Activated T-helper 2 cell treated with anti-CD3 and anti-CD28 coated beads, Interferon-gamma antibody, Interleukin-2, Interleukin-4, amounts not matched to agents 10 μg/mL and 5 μg/mL and 100 μg/mL, durations not matched to agents 14 hours and 24 hours and 36 hours (primary cell): Measurements from ENCODE around the gene LRRC72. TPM values are rescaled to one million over a fixed set of nuclear protein-coding genes. Genes with fewer than 3 reads are reported as not detected.
"Not testable (repeated sequence)": the region's sequence is repeated elsewhere in the genome, so short reads cannot be mapped to it uniquely, and the experiment has no call there.

Experiments
- DNase-seq: peaks from one replicate; pipeline ENCODE4 v3.0.0; 2021; ENCODE audit warnings: low spot score
- H3K27ac Mint-ChIP-seq: one replicate; pipeline ENCODE4 v1.8.0; 2021; ENCODE audit warnings: mixed read lengths
- H3K27me3 Mint-ChIP-seq: one replicate; pipeline ENCODE4 v1.8.0; 2021; ENCODE audit warnings: low read depth, mixed read lengths
- H3K36me3 Mint-ChIP-seq: one replicate; pipeline ENCODE4 v1.8.0; 2021; ENCODE audit warnings: low read depth, mixed read lengths
- H3K4me1 Mint-ChIP-seq: one replicate; pipeline ENCODE4 v1.8.0; 2021; ENCODE audit warnings: low read depth, mixed read lengths
- H3K4me3 Mint-ChIP-seq: one replicate; pipeline ENCODE4 v1.8.0; 2021; ENCODE audit warnings: low read depth, mild to moderate bottlenecking, moderate library complexity, mixed read lengths
- H3K9me3 Mint-ChIP-seq: one replicate; pipeline ENCODE4 v1.8.0; 2021; ENCODE audit warnings: mixed read lengths
- intact Hi-C: fragments of 100-400 bp; cut with micrococcal nuclease; formaldehyde crosslinking; loops from one replicate; pipeline ENCODE4 v1.15.1; 2023
- total RNA-seq: library from RNA; stranded (reverse); gene quantifications from 2 replicates; pipeline ENCODE4 v1.2.3, GENCODE V29; 2022

Gene LRRC72
- total RNA-seq, 1 donor from 2014 or later = not detected

DNA sequence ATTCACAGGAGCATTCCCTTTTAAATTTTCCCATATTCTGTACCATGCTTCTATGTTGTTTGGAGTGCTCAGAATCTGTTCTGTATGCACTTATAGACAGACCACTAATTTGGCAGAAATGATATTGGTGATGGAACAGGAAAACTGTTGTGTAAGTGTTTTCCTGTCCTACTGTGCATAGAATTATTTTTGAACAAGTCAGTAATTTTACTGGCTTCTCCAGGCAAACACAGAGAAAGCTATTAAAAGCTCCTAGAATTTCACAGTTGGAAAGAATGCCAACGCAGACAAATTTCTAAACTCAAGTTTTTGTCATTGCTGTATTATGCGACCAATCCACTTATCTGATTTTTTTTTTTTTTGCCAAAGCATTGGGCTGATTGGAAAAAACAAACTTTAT lies 63.3 kb downstream of the LRRC72 start:
- no peaks in the 10 kb centered on the region for H3K27me3 Mint-ChIP-seq
- H3K9me3 Mint-ChIP-seq = no peaks in the 10 kb centered on the region

DNA sequence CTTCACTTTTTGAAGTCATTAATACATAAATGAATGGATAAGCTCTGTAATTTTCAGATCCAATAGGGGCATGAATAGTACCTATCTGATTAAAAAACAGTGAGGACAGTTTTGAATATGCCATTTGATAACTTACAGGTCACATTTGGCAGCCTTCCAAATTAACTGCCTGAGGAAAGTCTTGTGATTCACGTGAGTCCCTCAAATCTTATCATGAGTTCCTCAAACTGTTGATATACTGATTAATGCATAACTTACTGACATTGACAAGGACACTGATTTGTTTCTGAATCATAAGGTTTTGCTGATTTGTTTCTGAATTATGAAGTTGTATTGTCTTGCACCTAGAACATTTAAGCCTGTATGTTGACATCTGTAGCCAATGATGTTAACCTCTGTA lies 63.8 kb downstream of the LRRC72 start:
- H3K36me3 Mint-ChIP-seq = no peaks in the 10 kb centered on the region
- intact Hi-C loops = no loop called here
- H3K9me3 Mint-ChIP-seq = no peaks in the 10 kb centered on the region
- DNase-seq = no peak
- no peaks in the 10 kb centered on the region for H3K4me1 Mint-ChIP-seq
- H3K27ac Mint-ChIP-seq = no peak overlapping the region
- no peaks in the 10 kb centered on the region for H3K27me3 Mint-ChIP-seq
- no peak overlapping the region for H3K4me3 Mint-ChIP-seq

More for the DNA sequence above, 63.3 kb downstream of the LRRC72 start:
- Mint-ChIP-seq H3K27ac (no peak overlapping the region), H3K36me3 (no peaks in the 10 kb centered on the region), H3K4me1 (no peaks in the 10 kb centered on the region), H3K4me3 (no peak overlapping the region)
- DNase-seq = no peak
- intact Hi-C loops = no loop called here

DNA sequence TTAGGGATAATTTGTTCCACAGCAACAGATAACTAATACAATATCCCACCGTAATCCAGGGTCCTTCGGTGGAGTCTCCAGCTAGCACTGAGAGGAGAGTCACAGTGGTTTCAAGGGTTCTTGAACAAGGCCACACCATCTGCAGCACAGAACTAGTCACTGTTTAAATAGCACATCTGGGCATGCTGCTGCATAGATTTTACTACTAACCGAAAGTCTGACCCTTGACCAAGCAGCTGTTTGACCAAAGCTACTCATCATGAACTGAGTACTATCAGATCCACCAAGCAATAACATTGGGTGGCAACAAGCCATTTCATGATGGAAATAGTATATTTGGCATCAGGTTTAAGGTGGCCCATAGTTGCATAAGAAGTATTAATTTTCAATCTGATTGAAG lies 65.8 kb downstream of the LRRC72 start:
- Mint-ChIP-seq H3K36me3 (no peaks in the 10 kb centered on the region), H3K27me3 (no peaks in the 10 kb centered on the region), H3K4me1 (no peaks in the 10 kb centered on the region), H3K27ac (no peak overlapping the region), H3K4me3 (no peak overlapping the region), H3K9me3 (no peaks in the 10 kb centered on the region)
- DNase-seq = no peak
- intact Hi-C loops = no loop called here

DNA sequence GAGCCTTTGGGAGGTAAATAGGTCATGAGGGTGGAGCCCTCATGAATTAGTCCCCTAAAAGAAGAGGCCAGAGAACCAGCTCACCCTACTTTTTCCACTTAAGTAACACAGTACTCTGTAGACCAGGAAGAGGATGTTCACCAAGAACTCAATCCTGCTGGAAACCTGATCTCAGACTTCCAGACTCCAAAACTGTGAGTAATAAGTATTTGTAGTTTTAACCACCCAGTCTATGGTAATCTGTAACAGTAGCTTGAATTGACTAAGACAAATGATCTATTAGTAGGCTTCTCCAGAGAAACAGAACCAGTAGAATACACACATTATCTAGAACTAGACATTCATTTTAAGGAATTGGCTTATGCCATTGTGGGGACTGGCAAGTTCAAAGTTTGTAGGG lies 67.4 kb downstream of the LRRC72 start:
- no peaks in the 10 kb centered on the region for H3K27me3 Mint-ChIP-seq
- H3K4me3 Mint-ChIP-seq = no peak overlapping the region
- no peak overlapping the region for H3K27ac Mint-ChIP-seq
- no peaks in the 10 kb centered on the region for H3K9me3 Mint-ChIP-seq
- intact Hi-C loops = no loop called here
- DNase-seq = no peak
- H3K4me1 Mint-ChIP-seq = no peaks in the 10 kb centered on the region
- no peaks in the 10 kb centered on the region for H3K36me3 Mint-ChIP-seq

DNA sequence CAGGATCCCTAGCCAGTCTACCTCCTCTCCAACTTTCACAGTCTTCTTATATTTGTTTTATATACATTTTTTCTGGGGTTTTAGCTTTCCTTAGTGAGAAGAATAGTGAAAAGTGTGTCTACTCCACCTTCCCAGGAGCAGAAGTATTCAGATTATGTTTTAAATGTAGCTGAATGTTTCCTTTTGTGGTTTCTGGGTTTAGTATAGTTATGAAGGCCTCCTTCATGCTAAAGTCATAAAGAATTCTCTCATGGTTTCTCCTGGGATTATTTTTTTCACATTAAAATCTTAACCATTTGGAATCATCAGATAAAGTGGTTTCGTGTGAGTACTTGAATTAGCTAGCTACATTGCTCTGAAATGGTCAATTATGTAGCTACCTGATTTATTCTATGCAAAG lies 68.1 kb downstream of the LRRC72 start:
- H3K27ac Mint-ChIP-seq = no peak overlapping the region
- no peaks in the 10 kb centered on the region for H3K36me3 Mint-ChIP-seq
- DNase-seq = no peak
- no peak overlapping the region for H3K4me3 Mint-ChIP-seq
- H3K9me3 Mint-ChIP-seq = no peaks in the 10 kb centered on the region
- intact Hi-C loops = no loop called here
- H3K27me3 Mint-ChIP-seq = no peaks in the 10 kb centered on the region
- no peaks in the 10 kb centered on the region for H3K4me1 Mint-ChIP-seq

DNA sequence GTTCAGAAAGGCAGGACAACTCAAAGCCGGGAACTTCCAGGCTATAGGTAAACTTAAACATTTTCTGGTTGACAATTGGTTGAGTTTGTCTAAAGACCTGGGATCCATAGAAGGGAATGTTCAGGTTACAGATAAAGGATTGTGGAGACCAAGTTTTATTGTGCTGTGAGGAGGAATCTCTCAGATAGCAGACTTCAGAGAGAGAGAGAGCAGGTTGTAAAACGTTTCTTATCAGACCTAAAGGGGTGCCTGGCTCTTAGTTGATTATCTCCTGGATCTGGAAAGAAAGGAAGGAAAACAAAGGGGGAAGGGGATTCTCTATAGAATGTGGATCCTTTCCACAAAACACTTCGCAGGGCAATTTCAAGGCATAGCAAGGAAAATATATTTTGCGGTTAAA lies 69.0 kb downstream of the LRRC72 start:
- H3K27ac Mint-ChIP-seq, H3K36me3 Mint-ChIP-seq, H3K4me3 Mint-ChIP-seq, intact Hi-C loops, H3K9me3 Mint-ChIP-seq, DNase-seq, H3K4me1 Mint-ChIP-seq, H3K27me3 Mint-ChIP-seq: not testable (repeated sequence)

DNA sequence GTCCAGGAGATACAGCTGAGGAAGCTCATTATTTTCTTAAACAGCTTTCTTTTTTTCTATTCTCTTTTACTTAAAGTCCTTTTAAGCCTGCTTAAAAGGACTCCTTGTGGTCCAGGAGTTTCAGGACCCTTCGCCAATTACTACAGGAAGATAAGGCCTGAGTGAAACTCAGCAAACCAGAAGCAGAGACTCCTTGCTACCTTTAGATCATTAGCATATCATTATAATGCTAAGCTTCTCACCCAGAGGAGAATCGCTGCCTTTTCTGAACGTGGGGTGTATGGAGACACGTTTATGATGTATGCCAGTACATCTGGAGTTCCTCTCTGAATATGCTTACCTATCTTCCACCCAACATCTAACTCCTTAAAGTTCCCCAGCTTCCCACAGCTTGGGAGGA lies 71.4 kb downstream of the LRRC72 start:
- H3K27ac Mint-ChIP-seq = no peak overlapping the region
- intact Hi-C loops = no loop called here
- peaks cover 16% of the 10 kb centered on the region for H3K36me3 Mint-ChIP-seq
- H3K9me3 Mint-ChIP-seq = no peaks in the 10 kb centered on the region
- no peaks in the 10 kb centered on the region for H3K4me1 Mint-ChIP-seq
- DNase-seq = no peak
- no peak overlapping the region for H3K4me3 Mint-ChIP-seq
- H3K27me3 Mint-ChIP-seq = no peaks in the 10 kb centered on the region

DNA sequence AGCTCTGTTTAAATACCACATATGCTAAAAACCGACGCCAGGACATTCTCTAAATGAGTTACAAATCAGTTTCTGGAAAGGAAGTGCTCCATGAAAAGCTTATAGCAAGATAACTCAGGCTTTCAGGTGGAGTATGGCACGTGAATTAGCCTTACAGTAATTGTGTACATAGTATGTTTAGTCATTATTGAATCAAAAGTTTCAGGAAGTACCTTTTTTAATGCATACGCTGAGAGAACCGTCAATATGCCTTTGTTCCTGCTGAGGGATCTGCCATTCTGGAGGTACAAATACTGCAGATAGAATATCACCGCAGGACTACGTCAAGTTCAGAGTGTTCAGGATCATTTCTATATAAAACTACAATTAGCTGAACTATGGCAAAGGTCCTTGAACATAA lies 73.2 kb downstream of the LRRC72 start:
- H3K4me1 Mint-ChIP-seq = no peaks in the 10 kb centered on the region
- no peak overlapping the region for H3K4me3 Mint-ChIP-seq
- no peaks in the 10 kb centered on the region for H3K27me3 Mint-ChIP-seq
- H3K9me3 Mint-ChIP-seq = no peaks in the 10 kb centered on the region
- no peak for DNase-seq
- H3K27ac Mint-ChIP-seq = no peak overlapping the region
- H3K36me3 Mint-ChIP-seq = peaks cover 26% of the 10 kb centered on the region
- intact Hi-C loops = loop anchor here (5.0 kb wide), 1 partner anchor 317 kb away; no protein-coding TSS in a partner anchor

DNA sequence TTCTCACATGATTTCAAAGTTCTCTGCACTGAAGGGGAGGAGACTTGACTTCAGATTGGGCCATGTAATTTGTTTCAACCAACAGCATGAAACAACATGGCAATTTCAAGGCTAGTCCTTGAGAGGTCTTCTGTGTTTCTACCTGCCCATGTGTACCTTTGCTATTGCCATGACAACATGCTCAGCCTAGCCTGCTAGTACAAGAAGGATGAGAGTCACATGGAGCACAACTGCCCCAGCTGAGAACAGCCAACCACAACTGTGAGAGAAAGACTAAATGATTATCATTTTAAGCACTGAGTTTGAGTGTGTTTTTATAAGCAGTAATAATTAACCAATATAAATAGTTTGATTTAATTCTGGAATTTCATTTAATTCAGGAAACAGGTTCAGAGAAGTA lies 77.0 kb downstream of the LRRC72 start:
- Mint-ChIP-seq H3K4me3 (no peak overlapping the region), H3K27ac (no peak overlapping the region), H3K4me1 (peaks cover 4% of the 10 kb centered on the region), H3K36me3 (peaks cover 26% of the 10 kb centered on the region), H3K27me3 (no peaks in the 10 kb centered on the region), H3K9me3 (no peaks in the 10 kb centered on the region)
- DNase-seq = no peak
- intact Hi-C loops = loop anchor here (5.0 kb wide), 1 partner anchor 314 kb away; no protein-coding TSS in a partner anchor

DNA sequence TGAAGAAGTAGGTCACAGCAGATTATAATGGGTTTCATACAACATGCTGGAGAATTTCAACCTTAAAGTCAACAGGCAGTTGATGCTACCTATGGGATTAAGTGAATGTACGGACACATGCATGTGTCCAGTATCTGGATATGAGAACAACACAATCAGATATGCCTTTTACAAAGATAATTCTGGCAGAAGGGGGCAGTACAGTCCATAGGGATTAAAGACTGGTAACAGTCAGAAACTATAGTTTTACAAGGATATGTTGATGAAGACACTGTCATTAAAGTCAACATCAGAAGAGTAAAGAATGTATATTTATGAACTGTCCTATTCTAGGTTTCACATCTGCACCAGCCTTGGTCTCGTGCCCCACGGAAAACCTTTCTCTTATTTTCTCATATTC lies 77.4 kb downstream of the LRRC72 start:
- DNase-seq = no peak
- intact Hi-C loops = loop anchor here (5.0 kb wide), 1 partner anchor 313 kb away; no protein-coding TSS in a partner anchor
- no peaks in the 10 kb centered on the region for H3K27me3 Mint-ChIP-seq
- no peak overlapping the region for H3K27ac Mint-ChIP-seq
- H3K36me3 Mint-ChIP-seq = peaks cover 26% of the 10 kb centered on the region
- no peaks in the 10 kb centered on the region for H3K9me3 Mint-ChIP-seq
- H3K4me3 Mint-ChIP-seq = no peak overlapping the region
- H3K4me1 Mint-ChIP-seq = peaks cover 4% of the 10 kb centered on the region

DNA sequence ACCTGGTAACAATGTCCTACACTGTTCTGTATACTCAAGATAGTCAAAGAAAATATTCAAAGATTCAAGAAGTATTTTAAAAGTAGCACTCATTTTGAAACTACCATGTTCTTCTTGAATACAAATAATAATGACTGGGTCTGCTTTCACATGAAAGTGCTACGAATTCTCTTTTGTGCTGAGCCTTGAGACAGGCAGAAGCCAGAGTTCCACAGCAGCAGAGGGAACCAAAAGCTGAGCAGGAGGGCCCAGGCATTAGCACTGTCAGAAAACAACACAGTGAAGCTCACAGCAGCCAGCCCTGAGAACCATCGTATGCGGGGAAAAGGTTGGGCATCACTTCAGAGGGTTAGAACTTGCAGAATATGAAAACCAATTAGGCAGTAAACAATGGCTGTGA lies 80.1 kb downstream of the LRRC72 start:
- peaks cover 28% of the 10 kb centered on the region for H3K36me3 Mint-ChIP-seq
- intact Hi-C loops = no loop called here
- H3K27ac Mint-ChIP-seq = no peak overlapping the region
- no peak for DNase-seq
- peaks cover 14% of the 10 kb centered on the region for H3K4me1 Mint-ChIP-seq
- H3K9me3 Mint-ChIP-seq = no peaks in the 10 kb centered on the region
- no peaks in the 10 kb centered on the region for H3K27me3 Mint-ChIP-seq
- no peak overlapping the region for H3K4me3 Mint-ChIP-seq

DNA sequence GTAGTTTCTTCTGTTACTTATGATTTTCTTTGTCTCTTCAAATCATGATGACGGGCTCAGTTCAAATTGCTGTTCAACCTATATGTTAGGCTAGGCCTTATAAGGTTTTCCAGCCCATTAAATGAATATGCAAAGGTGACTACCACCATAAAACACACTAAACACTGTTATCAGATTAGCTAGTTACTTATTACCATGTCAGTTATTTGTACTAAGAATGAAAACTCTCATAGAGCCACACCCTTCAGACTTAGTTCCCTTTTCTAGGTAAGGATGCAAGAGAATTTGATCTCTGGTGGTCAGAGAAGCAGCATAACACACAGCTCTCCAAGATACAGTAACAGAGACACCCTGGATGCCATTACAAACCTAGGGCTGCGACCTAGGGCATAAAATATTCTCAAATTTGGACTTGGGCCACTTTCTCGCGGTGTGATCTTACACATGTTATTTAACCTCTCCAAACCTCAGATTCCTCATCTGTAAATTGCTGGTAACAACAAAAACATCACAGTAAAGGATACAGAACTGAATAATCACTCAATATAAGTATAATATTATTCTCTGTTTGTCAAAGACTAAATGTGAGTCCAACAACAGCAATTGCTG lies 83.3 kb downstream of the LRRC72 start:
- intact Hi-C loops = no loop called here
- no peak for DNase-seq
- H3K36me3 Mint-ChIP-seq = peaks cover 13% of the 10 kb centered on the region
- no peak overlapping the region for H3K4me3 Mint-ChIP-seq
- peaks cover 16% of the 10 kb centered on the region for H3K4me1 Mint-ChIP-seq
- no peaks in the 10 kb centered on the region for H3K9me3 Mint-ChIP-seq
- H3K27ac Mint-ChIP-seq = no peak overlapping the region
- H3K27me3 Mint-ChIP-seq = no peaks in the 10 kb centered on the region

DNA sequence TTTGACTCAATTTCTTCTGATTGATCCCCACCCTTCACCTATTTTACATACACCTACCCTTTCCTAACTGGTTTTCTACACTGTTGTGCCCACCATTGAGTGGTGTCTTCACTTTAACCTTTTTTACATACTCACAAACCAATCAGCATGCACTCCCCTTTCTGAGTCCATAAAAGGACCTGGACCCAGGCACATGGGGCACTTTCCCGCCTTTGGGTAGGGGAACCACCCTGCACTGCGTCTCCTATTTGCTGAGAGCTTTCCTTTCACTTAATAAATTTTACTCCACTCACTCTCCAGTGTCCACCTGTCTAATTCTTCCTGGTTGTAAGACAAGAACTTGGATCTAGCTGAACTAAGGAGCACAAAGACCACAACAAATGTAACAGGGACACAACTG lies 85.1 kb downstream of the LRRC72 start:
- H3K27ac Mint-ChIP-seq = no peak overlapping the region
- DNase-seq = no peak
- H3K4me3 Mint-ChIP-seq = no peak overlapping the region
- no peaks in the 10 kb centered on the region for H3K27me3 Mint-ChIP-seq
- peaks cover 16% of the 10 kb centered on the region for H3K4me1 Mint-ChIP-seq
- H3K9me3 Mint-ChIP-seq = no peaks in the 10 kb centered on the region
- H3K36me3 Mint-ChIP-seq = peaks cover 13% of the 10 kb centered on the region
- intact Hi-C loops = no loop called here

DNA sequence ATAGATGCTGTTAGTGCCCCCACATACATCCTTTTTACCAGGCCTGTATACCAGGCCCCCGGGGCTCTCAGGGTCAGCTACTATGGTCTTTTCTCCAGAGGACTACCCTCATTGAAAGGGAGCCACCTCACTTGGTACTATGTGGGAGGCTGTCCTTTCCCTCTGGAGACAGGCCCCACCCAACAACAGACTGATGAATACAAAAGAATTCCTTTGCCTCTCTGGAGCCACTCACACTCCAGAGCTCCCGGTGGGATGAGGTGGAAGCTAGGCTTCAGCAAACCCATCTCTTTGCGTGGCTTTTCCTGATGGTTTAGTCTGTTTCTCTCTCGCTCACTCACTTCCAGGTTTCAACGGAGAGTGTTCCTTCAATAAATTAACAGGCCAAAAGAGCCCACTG lies 88.6 kb downstream of the LRRC72 start:
- intact Hi-C loops = no loop called here
- Mint-ChIP-seq H3K4me1 (peaks cover 18% of the 10 kb centered on the region), H3K4me3 (no peak overlapping the region)

More for the DNA sequence above, 88.6 kb downstream of the LRRC72 start:
- Mint-ChIP-seq H3K36me3 (peaks cover 24% of the 10 kb centered on the region), H3K27me3 (no peaks in the 10 kb centered on the region), H3K27ac (no peak overlapping the region), H3K9me3 (peaks cover 3% of the 10 kb centered on the region)
- no peak for DNase-seq
